NCI-H2107 treated with DMSO at 0.1 percent for 48 hours (cell line): ENCODE results near the gene ANXA1.
A peak's percentile ranks its signal among the peaks of the same experiment; 100 is the strongest.
"Not testable (repeated sequence)": the region's sequence is repeated elsewhere in the genome, so short reads cannot be mapped to it uniquely, and the experiment has no call there.

Source experiments
- DNase-seq: peaks from one replicate; lab custom pipeline; 2025; ENCODE audit not compliant: unreplicated experiment; lab: John Stamatoyannopoulos, UW

Gene ANXA1

DNA sequence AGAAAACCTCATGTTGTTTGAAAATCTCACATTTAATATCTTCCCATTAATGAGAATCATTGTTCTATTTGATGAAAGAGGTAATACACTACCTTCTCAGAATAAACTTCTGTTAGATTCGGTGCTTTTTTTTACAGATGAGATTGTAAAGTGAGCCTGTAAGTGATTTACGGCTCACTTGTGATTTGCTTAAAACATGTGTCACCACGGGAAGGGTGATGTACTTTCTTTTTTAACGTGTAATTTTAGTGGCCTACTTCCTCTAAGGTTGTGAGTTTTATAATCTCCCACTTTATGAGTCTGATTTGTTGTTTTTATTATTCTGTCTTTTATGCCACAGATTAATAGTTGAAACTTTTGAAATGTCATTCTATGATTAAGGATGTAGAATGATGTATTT is 15.9 kb downstream of the ANXA1 start:
- DNase-seq = no peak

DNA sequence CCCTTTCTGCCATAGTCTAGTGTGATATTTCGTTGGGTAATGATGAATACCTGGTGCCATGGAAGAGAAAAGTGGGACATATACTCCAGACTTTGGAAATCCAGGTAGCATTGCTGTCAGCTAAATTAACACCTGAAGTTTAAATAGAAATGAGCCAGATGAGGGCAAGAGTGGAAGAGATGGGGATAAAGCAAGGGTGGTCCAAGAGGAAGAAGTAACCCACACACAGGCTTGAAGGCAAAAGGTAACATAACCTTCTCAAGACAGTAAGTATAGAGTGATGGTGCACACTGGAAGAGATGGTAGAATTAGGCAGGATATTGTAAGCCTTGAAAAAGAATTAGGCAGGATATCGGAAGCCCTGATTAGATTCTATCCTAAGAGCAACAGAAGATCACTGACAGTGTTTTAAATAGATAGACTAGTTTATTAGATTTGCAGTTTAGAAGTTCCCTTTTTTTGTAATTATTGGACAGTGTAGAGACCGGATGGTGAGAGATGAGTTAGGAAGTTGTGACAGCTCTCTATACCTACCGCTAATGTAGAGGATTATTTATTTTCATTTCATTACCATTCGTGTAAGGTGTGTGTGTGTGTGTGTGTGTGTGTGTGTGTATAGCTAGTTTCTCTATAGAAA is 16.8 kb downstream of the ANXA1 start:
- no peak for DNase-seq

DNA sequence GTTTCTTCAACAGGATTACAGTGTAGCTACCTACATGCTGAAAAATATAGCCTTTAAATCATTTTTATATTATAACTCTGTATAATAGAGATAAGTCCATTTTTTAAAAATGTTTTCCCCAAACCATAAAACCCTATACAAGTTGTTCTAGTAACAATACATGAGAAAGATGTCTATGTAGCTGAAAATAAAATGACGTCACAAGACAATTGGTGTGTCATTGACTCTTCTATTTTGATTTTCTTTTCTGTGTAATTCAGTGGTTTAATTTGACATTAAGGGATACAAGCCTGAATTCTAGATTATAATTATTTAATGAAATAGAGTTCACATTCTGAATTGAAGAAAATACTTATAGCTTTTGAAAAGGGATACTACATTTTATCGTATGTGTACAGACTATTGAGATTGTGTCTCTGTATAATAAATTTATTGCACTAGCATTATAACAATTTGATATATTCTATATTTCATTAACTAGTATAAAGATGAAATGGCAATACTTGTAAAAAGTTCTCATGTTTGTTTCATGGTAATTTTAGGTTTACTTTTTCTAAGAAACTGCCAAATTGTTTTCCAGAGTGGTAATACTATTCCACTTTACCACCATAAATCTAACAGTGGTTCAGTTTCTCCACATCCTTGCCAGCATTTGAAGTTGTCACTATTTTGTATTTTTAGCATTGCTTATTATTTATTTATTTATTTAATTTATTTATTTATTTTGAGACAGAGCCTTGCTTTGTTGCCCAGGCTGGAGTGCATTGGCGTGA is 18.7 kb downstream of the ANXA1 start:
- DNase-seq = no peak

DNA sequence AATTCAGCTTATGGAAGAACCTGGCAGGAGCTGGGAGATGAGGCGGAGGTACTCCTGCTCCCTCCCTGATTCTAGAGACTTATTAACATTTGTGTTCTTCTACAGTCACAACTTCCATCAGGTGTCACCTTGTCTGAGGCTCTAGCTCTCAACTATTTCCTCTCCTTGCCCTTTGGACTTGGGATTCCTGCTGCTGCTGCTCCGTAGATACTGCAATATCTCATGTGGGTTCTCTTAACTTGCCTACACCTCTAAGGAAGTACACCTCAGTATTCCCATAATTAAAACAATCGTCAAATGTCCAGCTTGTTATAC is 21.2 kb downstream of the ANXA1 start:
- DNase-seq = no peak

DNA sequence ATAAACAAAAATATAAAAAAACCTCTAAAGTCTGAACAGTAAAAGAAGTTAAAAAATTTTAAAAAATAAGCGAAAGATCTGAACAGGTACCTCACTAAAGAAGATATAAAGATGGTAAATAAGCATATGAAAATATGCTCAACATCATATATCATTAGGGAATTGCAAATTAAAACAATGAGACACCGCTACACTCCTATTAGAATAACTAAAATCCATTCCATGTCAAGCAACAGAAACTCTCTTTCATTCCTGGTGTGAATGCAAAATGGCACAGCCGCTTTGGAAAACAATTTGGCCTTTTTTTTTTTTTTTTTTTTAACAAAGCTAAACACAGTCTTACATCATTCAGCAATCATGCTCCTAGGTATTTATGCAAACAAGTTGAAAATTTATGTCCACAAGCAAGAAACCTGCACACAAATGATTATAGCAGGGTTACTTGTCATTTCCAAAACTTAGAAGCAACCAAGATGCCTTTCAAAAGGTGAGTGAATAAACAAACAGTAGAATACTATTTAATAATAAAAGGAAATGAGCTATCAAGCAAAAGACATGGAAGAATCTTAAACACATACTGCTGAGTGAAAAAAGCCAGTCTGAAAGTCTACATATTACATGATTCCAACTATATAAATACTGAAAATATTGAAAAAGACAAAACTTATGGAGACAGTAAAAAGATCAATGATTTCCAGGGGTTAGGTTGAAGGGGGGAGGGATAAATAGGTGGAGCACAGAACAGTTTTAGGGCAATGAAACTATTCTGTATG is 22.1 kb downstream of the ANXA1 start:
- no peak for DNase-seq

DNA sequence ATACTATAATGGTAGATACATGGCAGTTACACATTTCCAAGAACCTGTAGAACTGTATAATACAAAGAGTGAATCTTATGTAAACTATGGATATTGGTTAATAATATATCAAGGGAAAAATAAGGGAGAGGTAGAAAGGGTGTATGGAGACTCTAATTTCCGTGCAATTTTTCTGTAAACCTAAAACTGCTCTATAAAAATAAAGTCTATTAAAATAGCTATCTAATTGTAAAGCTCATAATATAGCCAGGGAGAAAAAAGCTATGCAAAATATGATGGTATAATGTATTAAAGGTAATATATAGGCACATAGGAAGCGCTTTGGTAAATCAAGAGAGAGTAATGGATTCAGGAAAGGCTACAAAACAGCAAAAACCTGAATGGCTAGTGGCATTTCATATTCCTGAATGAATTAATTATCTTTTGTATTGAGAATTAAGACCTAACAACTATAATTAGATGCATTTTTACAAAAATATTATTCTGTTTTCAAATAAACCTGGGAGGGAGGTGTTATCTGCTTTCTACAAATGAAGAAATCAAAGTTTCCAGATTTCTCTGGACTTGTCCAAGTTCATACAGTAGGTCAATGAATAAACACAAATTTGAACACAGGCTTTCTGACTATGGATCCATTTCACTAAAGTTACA is 22.8 kb downstream of the ANXA1 start:
- DNase-seq = no peak

DNA sequence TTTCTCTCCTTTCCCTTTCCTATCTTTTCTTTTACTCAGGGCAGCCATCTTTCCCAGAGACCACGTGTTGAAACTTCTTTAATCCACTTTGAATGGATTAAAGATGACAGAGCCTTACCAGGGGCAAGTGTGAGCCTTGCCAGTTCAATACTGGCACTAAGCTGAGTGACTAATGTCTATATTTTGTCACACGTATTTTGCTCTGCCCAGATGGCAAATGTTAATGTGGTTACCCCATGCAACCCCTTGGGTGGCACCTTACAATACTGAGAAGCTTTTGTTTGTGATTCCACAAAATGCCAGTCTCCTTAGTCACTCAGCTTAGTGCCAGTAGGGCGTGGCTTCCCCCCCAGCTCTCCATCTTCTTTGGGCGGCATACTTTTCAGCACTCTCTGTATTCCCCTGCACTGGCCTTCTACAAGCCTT is 24.8 kb downstream of the ANXA1 start:
- DNase-seq = no peak

DNA sequence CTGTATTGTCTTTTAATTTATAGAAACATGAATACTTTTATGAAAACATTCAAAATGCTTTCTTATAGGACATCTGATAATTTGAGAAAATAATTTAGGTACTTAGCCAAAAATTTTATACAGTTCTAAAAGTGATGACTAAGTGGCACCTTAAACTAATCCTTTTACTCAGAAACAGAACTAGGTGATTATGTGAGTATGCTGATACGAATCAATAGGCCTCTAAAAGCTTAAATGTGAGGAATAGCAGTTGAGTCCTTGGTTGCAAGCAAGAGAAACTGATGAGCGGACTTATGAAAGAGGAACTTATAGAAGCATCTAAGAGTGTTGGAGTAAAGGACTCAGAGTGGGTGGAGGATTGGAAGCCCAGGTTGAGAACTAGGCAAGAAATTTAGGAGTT is 26.4 kb downstream of the ANXA1 start:
- no peak for DNase-seq

DNA sequence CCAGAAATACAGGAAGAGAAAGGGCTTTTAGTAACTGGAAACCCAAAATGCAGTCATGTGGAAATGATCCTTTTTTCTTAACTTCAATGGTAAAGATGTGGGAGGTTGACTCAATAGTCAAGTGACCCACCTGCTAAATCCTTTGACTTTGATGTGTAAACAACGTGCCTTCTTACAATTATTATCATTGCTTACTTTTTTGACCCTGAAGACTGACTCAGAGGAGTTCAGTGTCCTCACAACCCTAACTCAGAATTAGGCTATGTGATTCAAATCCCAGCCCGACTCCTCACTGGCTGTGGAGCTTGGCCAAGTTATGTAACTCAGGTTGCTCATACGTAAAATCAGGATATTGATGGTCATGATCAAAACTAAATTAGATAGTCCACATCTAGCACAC is 27.9 kb downstream of the ANXA1 start:
- peak; percentile 43 for DNase-seq

DNA sequence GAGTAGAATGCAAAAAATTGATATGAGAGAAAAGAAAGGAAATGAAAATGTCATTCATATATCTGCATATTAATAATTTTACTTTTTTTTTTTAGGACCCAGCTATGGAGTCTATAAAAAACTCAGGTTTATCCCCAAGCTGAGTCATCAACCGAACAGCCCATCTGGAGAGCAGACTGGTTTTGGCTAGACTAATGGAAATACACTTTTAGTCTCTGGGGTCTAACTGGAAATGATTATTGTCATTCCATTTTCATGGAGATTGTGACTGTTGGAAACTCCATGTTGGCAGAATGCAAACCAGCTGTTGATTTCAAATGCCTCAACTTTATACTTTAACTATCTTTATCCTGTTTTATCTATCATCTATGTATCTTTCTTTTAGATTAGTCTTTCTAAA is 28.7 kb downstream of the ANXA1 start:
- DNase-seq = no peak

DNA sequence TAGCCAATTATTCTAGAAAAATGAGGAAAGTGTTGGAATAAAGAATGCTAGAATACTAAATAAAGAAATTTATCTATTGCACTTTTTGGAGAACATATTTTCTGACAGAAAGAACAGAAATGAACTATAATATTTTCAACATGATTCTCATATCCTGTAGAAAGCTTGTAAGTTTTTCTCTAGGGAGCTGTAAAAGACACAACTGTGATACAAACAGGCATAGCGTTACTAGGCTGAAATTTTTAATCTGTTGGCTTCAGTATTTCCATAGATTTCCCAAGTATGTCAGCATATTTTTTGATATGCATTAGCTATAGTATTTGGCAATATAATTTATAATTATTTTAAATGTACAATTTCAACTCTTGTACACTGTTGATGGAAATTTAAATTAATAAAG is 31.3 kb downstream of the ANXA1 start:
- DNase-seq = no peak

DNA sequence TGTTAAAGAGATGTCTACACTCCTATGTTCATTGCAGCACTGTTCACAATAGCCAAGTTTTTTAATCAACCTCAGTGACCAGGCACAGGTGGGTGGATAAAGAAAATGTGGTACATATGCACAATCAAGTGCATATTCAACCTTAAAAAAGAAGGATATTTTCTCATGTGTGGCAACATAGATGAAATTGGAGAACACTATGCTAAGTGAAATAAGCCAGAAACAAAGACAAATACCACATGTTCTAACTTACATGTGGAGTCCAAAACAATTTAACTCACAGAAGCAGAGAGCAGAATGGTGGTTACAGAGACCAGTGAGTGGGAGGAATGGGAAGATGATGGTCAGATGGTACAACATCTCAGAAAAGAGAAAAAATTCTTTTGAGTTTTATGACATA is 31.8 kb downstream of the ANXA1 start:
- no peak for DNase-seq

DNA sequence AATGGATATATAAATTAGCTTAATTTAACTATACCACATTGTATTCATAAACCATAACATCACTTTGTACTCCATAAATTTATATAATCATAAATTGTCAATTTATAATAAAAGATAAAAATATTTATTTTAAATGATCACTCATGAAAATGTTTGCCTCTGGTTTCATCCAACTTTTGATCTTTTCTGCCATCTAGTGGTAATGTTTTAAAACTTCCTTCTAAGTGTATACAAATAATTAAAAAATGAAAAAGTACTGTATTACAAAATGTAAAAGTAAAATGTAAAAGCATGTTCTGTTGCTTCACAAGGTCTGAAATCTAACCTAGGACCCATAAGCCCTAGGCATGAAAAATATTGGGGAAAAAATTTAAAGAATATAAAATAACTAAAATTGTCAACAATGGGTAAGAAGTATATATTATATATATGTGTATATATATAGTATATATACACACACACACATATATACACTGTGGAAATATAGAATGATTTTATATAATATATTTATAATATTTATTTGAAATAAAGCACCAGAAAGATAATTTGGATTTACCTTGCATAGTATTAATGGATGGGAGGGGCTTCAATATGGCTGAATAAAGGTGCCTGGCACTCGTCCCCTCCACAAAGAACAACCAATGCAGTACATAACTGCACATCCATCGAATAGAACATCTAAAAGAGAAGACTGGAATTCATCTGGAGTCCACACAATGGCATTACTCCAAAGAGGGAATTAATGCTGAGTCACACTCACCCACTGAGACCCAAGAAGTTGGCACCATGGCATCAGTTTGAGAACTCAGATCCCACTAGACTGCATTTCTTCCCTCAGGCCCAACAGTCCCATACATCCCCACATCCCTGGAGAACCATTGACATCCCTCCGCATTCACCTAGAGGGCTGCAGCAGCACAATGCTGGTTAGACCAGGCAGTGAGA is 32.5 kb downstream of the ANXA1 start:
- peak; percentile 29 for DNase-seq

DNA sequence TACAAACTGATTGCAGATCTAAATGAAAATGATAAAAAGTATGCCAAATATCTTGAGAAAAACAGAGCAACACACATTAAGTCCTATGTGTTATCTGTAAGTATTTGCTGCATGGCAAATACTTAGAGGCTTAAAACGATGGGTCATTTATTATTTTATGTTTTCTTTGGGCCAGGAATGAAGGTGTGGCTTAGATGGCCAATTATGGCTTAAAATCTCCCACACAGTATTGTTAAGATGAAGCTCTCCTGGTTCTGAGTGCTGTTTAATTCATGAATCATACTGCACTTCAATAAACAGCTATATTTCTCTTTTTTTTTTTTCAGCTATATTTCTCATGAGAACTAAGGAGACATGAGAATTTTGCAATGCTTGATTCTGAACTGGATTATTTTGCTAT is 39.4 kb downstream of the ANXA1 start:
- DNase-seq = not testable (repeated sequence)

DNA sequence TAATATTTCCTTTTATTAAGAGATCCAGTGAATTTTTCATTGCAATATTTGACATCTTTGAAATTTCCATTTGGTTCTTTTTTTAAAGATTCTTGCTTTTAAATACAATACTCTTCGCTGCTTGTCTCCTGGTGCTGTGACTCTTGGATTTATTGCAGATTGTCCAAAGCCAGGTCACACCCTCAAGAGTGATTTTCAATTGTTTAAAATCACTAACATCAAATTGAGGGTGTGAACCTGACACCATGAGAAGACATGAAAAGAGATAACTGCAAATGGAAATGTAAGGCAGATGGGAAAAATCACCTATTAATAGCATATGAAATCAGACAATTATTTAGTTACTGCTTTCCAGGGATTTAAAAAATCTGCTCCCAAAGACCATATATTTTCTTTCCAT is 42.6 kb downstream of the ANXA1 start:
- no peak for DNase-seq

DNA sequence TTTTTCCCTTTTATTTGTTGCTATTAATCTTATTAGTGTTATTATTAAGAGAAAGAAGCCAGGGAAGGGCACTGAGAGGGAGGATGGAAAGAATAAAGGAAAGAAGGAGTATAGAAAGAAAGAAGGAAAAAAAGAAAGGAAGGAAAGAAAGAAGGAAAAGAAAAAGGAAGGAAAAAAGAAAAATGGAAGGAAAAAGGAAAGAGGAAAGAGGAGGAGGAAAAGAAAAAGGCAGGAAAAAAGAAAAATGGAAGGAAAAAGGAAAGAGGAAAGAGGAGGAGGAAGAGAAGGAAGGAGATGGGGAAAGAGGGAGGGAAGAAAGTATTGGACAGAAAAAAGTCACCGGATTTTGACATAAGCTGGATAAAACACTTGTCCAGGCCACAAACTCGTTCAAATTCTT is 47.8 kb downstream of the ANXA1 start:
- no peak for DNase-seq

DNA sequence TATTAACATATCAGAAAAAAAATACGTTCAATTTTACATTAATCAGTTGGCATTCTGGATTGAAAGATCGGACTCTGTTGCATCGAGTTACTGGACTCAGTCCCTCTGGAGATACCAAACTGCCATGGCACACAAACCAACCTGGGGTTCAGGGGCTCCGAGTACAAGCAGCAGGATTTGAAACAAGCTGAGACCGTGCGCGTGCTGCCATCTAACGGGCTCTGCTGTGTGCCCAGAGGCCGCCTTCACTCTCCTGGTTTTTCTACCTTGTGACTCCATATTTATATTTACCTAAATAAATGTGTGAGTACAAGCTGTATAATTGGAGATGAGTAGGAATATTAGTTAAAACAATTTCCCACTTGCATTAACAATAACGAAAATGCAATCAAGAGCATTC is 48.2 kb downstream of the ANXA1 start:
- DNase-seq = peak; percentile 20

DNA sequence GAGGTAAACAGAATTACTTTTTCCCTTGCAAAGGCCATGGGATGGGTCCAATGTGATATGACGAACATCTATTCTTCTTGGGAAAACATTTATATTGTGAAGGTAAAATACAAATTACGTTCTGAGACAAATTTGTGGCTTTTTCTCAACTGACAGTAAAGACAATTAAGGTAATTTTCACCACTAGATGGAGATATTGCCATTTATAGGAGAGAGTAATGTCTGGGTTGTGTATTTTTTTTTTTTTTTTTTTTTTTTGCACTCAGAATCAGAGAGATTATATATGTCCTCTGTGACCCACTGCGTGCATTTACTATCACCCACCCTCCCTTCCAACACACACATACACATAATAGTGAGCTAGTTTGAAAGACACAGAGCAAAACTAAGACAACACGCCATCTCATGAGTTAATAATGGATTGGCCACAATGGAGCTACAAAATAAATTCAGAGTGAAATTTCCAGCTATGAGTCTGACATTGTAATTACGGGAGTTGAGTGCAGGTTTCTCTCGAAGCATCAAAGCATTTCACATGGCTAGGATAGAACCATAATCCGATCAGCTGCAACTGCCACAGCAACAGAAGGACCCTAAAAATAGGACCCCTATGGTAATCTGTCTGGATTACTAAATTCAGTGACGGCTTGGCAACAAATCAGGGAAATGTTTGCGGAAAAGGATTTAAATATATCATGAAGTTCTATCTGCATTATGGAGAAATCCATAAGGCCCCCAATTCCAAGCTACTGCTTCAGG is 49.2 kb downstream of the ANXA1 start:
- DNase-seq = peak; percentile 28

DNA sequence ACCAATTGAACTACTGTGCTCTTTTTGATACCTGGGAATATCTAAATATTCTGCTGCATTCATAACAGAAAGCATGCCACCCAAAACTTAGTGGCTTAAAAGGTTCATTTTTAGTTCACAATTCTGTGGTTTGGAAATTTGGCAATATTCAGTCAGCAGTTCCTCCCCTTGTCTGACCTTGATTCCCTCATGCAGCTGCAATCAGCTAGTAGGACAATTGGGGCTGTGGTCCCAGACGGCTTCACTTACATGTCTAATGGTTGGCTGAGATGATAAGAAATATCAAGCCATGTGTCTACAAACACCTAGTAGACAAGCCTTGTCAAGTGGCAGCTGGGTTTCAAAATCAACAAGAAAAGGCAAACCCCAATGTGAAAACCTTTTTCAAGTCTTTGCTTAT is 51.3 kb downstream of the ANXA1 start:
- no peak for DNase-seq

DNA sequence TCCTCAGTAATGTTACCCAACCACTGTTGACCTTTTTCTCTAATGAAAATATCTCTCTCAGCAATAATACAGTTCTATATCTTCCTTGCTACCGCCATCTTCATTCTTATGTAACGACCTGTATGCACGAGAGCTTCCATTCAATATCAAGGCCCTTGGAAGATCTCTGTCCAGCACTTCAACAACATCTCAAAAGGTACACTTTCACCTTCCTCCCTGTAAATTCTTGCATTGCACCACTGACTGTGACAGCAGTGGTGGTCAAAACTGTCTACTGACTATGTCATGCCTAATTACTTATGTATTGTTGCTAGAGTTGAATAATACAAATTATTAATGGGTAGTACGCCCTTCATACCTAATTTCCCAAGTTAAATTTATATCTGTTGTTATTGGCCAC is 53.3 kb downstream of the ANXA1 start:
- DNase-seq = no peak
